Osteocyte (in vitro differentiated cells): ENCODE data around the gene CRTC1. TPM values are rescaled to one million over a fixed set of nuclear protein-coding genes. Genes with fewer than 3 reads are reported as not detected.

Experiments
- DNase-seq: peaks from one replicate; pipeline ENCODE4 v3.0.0; 2021; ENCODE audit warnings: mixed read lengths; ENCODE audit not compliant: unreplicated experiment; ENCODE audit errors: extremely low spot score
- H3K27ac Mint-ChIP-seq: one replicate; pipeline ENCODE4 v1.8.0; 2021; ENCODE audit warnings: mild to moderate bottlenecking, mixed read lengths; ENCODE audit not compliant: unreplicated experiment
- H3K27me3 Mint-ChIP-seq: one replicate; pipeline ENCODE4 v1.8.0; 2021; ENCODE audit warnings: mixed read lengths; ENCODE audit not compliant: unreplicated experiment
- H3K36me3 Mint-ChIP-seq: one replicate; pipeline ENCODE4 v1.8.0; 2021; ENCODE audit warnings: mixed read lengths; ENCODE audit not compliant: unreplicated experiment
- H3K4me1 Mint-ChIP-seq: one replicate; pipeline ENCODE4 v1.8.0; 2021; ENCODE audit warnings: mixed read lengths; ENCODE audit not compliant: unreplicated experiment
- H3K4me3 Mint-ChIP-seq: one replicate; pipeline ENCODE4 v1.8.0; 2021; ENCODE audit warnings: mild to moderate bottlenecking, moderate library complexity, mixed read lengths; ENCODE audit not compliant: unreplicated experiment
- H3K9me3 Mint-ChIP-seq: one replicate; pipeline ENCODE4 v1.8.0; 2021; ENCODE audit warnings: mixed read lengths; ENCODE audit not compliant: unreplicated experiment
- total RNA-seq: library from RNA; stranded (reverse); gene quantifications from 2 replicates; pipeline ENCODE4 v1.2.1, GENCODE V29; 2021
- TF ChIP-seq, protein P1 (sequence below): fragments of 200-600 bp; sonication (generic); IDR thresholded peaks from 2 replicates; pipeline ENCODE4 v1.5.0; 2021; ENCODE audit warnings: antibody characterized with exemption, mild to moderate bottlenecking, moderate library complexity

The CRTC1 gene
- total RNA-seq, 1 donor from 2014 or later = 25.7 TPM

GRCh38 chr19:18697680-18698079, 14.2 kb downstream of the CRTC1 start:
- peaks cover 18% of the 10 kb centered on the region for H3K4me1 Mint-ChIP-seq
- TF ChIP-seq, protein P1, sequence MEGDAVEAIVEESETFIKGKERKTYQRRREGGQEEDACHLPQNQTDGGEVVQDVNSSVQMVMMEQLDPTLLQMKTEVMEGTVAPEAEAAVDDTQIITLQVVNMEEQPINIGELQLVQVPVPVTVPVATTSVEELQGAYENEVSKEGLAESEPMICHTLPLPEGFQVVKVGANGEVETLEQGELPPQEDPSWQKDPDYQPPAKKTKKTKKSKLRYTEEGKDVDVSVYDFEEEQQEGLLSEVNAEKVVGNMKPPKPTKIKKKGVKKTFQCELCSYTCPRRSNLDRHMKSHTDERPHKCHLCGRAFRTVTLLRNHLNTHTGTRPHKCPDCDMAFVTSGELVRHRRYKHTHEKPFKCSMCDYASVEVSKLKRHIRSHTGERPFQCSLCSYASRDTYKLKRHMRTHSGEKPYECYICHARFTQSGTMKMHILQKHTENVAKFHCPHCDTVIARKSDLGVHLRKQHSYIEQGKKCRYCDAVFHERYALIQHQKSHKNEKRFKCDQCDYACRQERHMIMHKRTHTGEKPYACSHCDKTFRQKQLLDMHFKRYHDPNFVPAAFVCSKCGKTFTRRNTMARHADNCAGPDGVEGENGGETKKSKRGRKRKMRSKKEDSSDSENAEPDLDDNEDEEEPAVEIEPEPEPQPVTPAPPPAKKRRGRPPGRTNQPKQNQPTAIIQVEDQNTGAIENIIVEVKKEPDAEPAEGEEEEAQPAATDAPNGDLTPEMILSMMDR = no peak
- no peak for DNase-seq
- no peaks in the 10 kb centered on the region for H3K27me3 Mint-ChIP-seq
- no peaks in the 10 kb centered on the region for H3K36me3 Mint-ChIP-seq
- H3K9me3 Mint-ChIP-seq = no peaks in the 10 kb centered on the region
- no peak overlapping the region for H3K4me3 Mint-ChIP-seq
- no peak overlapping the region for H3K27ac Mint-ChIP-seq

DNA sequence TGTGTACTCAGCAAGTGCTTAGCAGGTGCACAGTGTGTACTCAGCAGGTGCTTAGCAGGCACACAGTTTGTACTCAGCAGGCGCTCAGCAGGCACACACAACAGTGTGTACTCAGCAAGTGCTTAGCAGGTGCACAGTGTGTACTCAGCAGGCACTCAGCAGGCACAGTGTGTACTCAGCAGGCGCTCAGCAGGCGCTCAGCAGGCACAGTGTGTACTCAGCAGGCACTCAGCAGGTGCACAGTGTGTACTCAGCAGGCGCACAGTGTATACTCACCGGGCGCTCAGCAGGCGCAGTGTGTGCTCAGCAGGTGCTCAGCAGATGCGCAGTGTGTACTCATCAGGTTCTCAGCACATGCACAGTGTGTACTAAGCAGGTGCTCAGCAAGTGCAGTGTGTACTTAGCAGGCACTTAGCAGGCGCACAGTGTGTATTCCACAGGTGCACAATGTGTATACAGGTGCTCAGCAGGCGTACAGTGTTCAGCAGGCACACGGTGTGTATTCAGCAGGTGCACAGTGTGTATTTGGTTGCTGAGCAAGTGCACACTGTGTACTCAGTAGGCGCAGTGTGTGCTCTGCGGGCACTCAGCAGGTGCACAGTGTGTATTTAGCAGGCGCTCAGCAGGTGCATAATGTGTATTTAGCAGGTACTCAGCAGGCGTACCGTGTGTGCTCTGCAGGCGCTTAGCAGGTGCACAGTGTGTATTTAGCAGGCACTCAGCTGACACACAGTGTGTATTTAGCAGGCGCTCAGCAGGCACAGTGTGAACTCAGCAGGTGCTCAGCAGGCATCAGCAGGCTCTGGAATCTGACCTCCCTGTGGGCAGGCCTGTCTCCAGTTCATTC, 15.1 kb downstream of the CRTC1 start:
- no peak for DNase-seq
- Mint-ChIP-seq H3K9me3 (no peaks in the 10 kb centered on the region), H3K4me1 (peaks cover 18% of the 10 kb centered on the region), H3K27ac (no peak overlapping the region), H3K4me3 (no peak overlapping the region), H3K36me3 (no peaks in the 10 kb centered on the region), H3K27me3 (no peaks in the 10 kb centered on the region)
- TF ChIP-seq, protein P1 = no peak

DNA sequence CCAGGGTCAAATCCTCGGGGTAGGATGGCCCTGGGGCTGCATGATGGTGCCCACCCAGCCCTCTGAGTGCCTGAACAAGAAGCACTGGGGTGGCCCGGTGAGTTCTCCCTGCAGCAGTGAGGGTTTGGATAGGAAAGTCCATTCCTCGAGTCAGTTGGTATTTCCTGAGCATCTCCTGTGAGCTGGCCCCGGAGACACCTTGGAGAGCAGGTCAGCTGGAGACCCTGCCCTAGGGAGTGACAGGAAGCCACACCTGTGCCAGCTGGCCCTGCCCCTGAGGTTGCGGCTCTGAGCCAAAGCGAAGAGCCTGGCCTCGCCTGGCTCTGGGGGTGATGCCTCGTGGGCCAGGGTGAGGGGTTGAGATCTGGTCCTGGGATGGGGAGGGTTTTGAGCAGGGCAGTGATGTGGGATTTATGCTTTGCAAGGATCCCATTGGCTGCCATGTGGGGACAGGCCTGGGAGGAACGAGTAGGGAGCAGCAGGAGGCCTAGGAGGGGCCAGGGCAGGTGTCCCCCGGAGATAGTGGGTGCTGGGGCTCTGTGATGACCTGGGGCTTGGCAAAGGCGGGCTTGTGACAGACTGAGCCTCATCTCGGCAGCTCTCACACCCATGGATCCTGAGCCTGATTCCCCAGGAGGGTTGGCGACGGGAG, 16.0 kb downstream of the CRTC1 start:
- TF ChIP-seq, protein P1 = no peak
- no peak overlapping the region for H3K4me3 Mint-ChIP-seq
- peaks cover 18% of the 10 kb centered on the region for H3K4me1 Mint-ChIP-seq
- no peak for DNase-seq
- no peaks in the 10 kb centered on the region for H3K9me3 Mint-ChIP-seq
- no peaks in the 10 kb centered on the region for H3K27me3 Mint-ChIP-seq
- H3K36me3 Mint-ChIP-seq = no peaks in the 10 kb centered on the region
- H3K27ac Mint-ChIP-seq = no peak overlapping the region

DNA sequence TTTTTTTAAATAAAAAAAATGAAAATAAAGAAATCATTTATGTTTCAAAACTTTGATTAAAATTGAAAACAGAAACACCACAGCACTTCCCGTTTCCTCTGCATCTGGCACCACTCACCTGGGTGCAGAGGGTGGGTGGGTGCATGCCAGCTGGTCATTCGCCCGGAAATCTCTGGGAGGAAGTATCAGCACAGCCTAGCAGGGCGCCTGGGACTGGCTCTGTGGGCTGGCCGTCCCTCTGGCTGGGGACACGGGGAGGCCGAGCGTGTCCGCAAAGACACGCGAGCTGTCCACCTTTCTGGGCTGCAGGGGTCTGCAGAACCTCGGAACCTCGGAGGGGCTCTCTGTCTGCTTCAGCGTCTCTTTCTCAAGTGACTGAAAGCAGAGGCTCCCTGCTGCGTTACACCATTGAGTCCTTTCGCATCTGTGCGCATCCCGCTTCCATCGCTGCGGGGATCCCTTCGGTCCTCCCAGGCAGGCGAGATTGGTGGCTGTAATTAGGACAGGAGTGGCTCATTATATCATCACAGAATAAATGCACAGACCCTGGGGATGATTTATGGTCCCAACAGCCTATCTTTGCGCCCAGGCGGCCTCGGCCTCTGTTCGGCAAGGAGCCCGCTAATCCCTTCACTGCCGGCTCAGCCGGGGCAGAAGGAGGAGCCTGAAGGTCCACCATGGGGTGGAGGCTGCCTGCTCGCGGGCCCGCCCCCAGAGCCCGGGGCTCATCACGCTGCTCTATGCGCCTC, 17.2 kb downstream of the CRTC1 start:
- Mint-ChIP-seq H3K27ac (no peak overlapping the region), H3K9me3 (no peaks in the 10 kb centered on the region), H3K36me3 (no peaks in the 10 kb centered on the region), H3K27me3 (no peaks in the 10 kb centered on the region), H3K4me3 (peak overlapping the region; percentile 59), H3K4me1 (peaks cover 18% of the 10 kb centered on the region)
- no peak for DNase-seq
- TF ChIP-seq, protein P1 = no peak

GRCh38 chr19:18701250-18701608, 17.7 kb downstream of the CRTC1 start:
- DNase-seq = no peak
- H3K27me3 Mint-ChIP-seq = no peaks in the 10 kb centered on the region
- H3K9me3 Mint-ChIP-seq = no peaks in the 10 kb centered on the region
- TF ChIP-seq, protein P1 = no peak
- no peak overlapping the region for H3K27ac Mint-ChIP-seq
- peak overlapping the region; percentile 59 for H3K4me3 Mint-ChIP-seq
- H3K36me3 Mint-ChIP-seq = no peaks in the 10 kb centered on the region
- H3K4me1 Mint-ChIP-seq = peaks cover 20% of the 10 kb centered on the region
